Heart left ventricle (tissue), 16 donors: Measurements from ENCODE around the gene CTSE. TPM values are rescaled to one million over a fixed set of nuclear protein-coding genes. Genes with fewer than 3 reads are reported as not detected.
"Not testable (repeated sequence)": the region's sequence is repeated elsewhere in the genome, so short reads cannot be mapped to it uniquely, and the experiment has no call there.

Experiments
- ATAC-seq, 4 donors: fragments of 200-7000 bp; cut with Tn5 transposase; one replicate each; pipeline ENCODE4 v1.9.1; 2020 to 2022; ENCODE audit warnings: moderate library complexity in 4 of 4, mild to moderate bottlenecking in 3 of 4, moderate number of reproducible peaks in 1 of 4
- DNase-seq, 5 donors: peaks; one replicate each; pipeline ENCODE4 v3.0.0-alpha.2; 2020
- H3K27ac ChIP-seq, 12 donors: fragments of 200-600 bp; sonication (generic) in 4 of 12; one replicate each; pipeline versions ENCODE4 v1.5.0 to v1.8.0; 2016 to 2022; ENCODE audit warnings: mild to moderate bottlenecking in 2 of 12
- H3K27me3 ChIP-seq, 9 donors: fragments of 200-600 bp; sonication (generic) in 2 of 9; one replicate each; pipeline versions ENCODE4 v1.5.1 to v1.8.0; 2016 to 2022; ENCODE audit warnings: mild to moderate bottlenecking in 3 of 9
- H3K36me3 ChIP-seq, 9 donors: fragments of 200-600 bp; sonication (generic) in 2 of 9; one replicate each; pipeline versions ENCODE4 v1.5.0 to v1.8.0; 2018 to 2022; ENCODE audit warnings: mild to moderate bottlenecking in 2 of 9
- H3K4me1 ChIP-seq, 12 donors: fragments of 200-600 bp; sonication (generic) in 4 of 12; one replicate each; pipeline versions ENCODE4 v1.5.0 to v1.8.0; 2016 to 2022; ENCODE audit warnings: mild to moderate bottlenecking in 3 of 12
- H3K4me3 ChIP-seq, 12 donors: fragments of 200-600 bp; sonication (generic) in 4 of 12; one replicate each; pipeline versions ENCODE4 v1.5.0 to v1.8.0; 2017 to 2022; ENCODE audit warnings: mild to moderate bottlenecking in 9 of 12, moderate library complexity in 4 of 12
- H3K9me3 ChIP-seq, 12 donors: fragments of 200-600 bp; sonication (generic) in 4 of 12; one replicate each; pipeline versions ENCODE4 v1.5.0 to v1.8.0; 2016 to 2022; ENCODE audit warnings: mild to moderate bottlenecking in 1 of 12
- CTCF ChIP-seq, 12 donors: fragments of 200-600 bp; sonication (generic) in 4 of 12; IDR thresholded peaks; one replicate each; pipeline versions ENCODE4 v1.5.0 to v1.8.0; 2018 to 2022; ENCODE audit warnings: antibody characterized with exemption in 12 of 12, mild to moderate bottlenecking in 5 of 12
- POLR2A ChIP-seq, 2 donors: fragments of 450-650 bp; IDR thresholded peaks; one replicate each; pipeline ENCODE4 v1.6.1; 2017; ENCODE audit warnings: antibody characterized with exemption in 2 of 2, mild to moderate bottlenecking in 2 of 2, moderate library complexity in 2 of 2
- WGBS, 4 donors: extraction: QIAGEN DNeasy Blood & Tissue Kit in 2 of 4; methylation state at CpG; one replicate each; pipeline versions ENCODE4 v1.1.5 to v1.1.7; 2013 to 2018; 5-methylcytosine and 5-hydroxymethylcytosine counted together
- intact Hi-C, 10 donors: fragments of 100-400 bp; cut with DNase I; formaldehyde crosslinking; loops; one replicate each; pipeline versions ENCODE4 v1.11.1 to v1.14.2; 2022
- polyA plus RNA-seq, 2 donors: library from polyadenylated mRNA; stranded (reverse); fragments of 200-250 nt; gene quantifications; one replicate each; pipeline ENCODE4 v1.2.3, GENCODE V29; 2013
- total RNA-seq, 9 donors: library from RNA; depleted of rRNA in 2 of 9; stranded (reverse); fragments of >200 nt in 2 of 9; fragmentation: NEBNext Ultra II Directional in 3 of 9; extraction: Animal tissue kit (Norgen Biotek cat#: 25700) in 3 of 9; gene quantifications; one replicate each; pipeline versions ENCODE4 v1.1.0 to v1.2.4, GENCODE V29; 2016 to 2023
- donor health status: ischemic (EF 13 %, LVEDD 7.1; RV severe dilation, severe dysfunction).
- donor health status: healthy with polysubstance abuse.
- donor health status: DM: no; HTN: yes; CAD: no.
- donor health status: DM: no; HTN: no; CAD: no.
- donor health status: ischemic (EF 25% LVEDD 6.9; RV normal size, moderate dysfunction).
- donor health status: ischemic (EF 25% LVEDD 5.7; RV mildly dilated, moderate dysfunction).
- donor health status: healthy.
- donor health status: DM: yes; HTN: yes; CAD: no.
- donor health status: ischemic (EF 35%, LVEDD 5.7; RV mildly dilated, moderate dysfunction).
- donor health status: nonischemic (EF 11% LVEDD 7.7; RV severe dilation, severe dysfunction).
- donor health status: DM: yes; HTN: yes; CAD: no.
- donor health status: PGD.
- donor health status: ischemic (EF 29% LVEDD 5.4; RV normal size, mild dysfunction).
- donor health status: nonischemic (EF 23%, LVEDD 6.1; RV moderate dilation, normal function).

CTSE gene
- total and polyA plus RNA-seq, 11 donors: 2.2 TPM; not detected in 10

DNA sequence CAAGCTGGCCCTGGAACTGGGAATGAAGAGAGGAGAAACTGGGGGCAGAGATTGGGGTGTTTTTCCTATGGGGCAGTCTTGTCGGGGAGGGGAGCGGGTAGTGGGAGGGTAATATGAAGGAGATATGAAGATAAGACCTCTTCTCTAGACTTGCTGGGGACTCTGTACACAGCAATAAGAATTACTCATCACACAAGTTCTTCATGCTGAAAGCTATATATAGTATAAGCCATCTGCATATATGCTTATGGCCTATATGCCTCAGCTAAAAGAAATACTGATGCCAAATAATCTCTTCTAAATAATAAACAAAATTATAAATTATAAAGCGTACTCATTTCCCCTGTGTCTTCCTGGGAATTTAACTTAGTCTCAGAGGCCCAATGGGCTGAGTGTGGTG, 37.1 kb upstream of the CTSE start:
- Histone ChIP-seq H3K4me1 (no peaks in the 10 kb centered on the region), H3K36me3 (no peaks in the 10 kb centered on the region), H3K27me3 (no peaks in the 10 kb centered on the region), H3K9me3 (no peaks in the 10 kb centered on the region), H3K27ac (no peak overlapping the region), H3K4me3 (no peak overlapping the region)
- WGBS, 4 donors: 92 to 96% (median 95%) methylated on average over 3 of the region's 3 CpGs
- ATAC-seq (no peak), DNase-seq (no peak)
- TF ChIP-seq POLR2A (IDR thresholded peaks at IDR 0.05): no peak
- no peak for TF ChIP-seq CTCF (IDR thresholded peaks at IDR 0.05)
- intact Hi-C loops: no loop called here

DNA sequence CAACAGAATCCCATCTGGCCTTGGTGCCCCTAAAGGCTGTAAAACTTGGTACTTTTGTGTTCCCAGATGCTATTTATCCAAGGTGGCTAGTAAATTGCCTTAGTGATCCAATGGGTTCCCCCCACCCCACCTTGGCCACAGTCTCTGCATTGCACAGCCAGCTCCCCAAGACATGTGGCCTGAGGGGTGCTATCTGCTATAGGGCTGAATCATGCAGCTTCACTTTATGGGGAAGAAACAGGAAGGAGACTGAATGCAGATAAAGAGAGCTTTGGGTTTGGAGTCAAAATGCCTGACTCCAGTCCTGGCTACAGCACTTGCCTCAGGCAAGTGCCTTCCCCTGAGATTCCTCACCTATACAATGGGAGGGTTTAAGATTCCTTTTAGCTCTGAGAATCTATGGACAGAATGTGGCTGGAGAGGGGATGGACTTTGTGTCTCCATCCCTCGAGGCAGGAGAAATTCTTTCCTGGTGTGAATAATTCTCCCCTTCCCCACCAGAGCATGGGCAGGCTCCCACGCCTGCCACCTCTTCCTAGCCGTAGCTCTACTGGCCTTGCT, 35.7 kb upstream of the CTSE start:
- intact Hi-C loops: no loop called here
- H3K27ac ChIP-seq: no peak overlapping the region
- DNase-seq: no peak
- no peaks in the 10 kb centered on the region for H3K4me1 ChIP-seq
- H3K9me3 ChIP-seq: no peaks in the 10 kb centered on the region
- no peaks in the 10 kb centered on the region for H3K36me3 ChIP-seq
- WGBS, 4 donors: 77 to 87% (median 78%) methylated on average over 3 of the region's 3 CpGs
- no peaks in the 10 kb centered on the region for H3K27me3 ChIP-seq
- ATAC-seq: no peak
- H3K4me3 ChIP-seq: no peak overlapping the region
- TF ChIP-seq POLR2A (IDR thresholded peaks at IDR 0.05) (no peak), CTCF (IDR thresholded peaks at IDR 0.05) (no peak)

DNA sequence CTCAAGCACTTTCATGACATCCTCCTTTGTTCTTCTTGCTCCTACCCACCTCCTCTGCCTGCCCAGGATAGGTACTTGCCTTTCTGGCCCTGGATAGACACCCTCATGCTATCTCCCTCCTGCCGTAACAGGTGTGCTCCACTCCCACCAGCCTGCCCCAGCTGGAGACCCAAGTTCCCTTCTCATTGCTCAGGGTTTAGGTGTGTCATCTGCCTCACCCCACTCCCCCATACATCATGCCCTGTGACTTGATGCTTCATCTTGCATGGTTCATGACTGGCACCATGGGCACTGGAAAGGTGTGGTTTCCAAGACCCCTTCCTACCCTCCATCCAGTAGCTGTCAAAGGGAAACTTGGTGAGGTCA, 35.2 kb upstream of the CTSE start:
- Histone ChIP-seq H3K4me1 (no peaks in the 10 kb centered on the region), H3K9me3 (no peaks in the 10 kb centered on the region), H3K27ac (no peak overlapping the region), H3K27me3 (no peaks in the 10 kb centered on the region), H3K36me3 (no peaks in the 10 kb centered on the region), H3K4me3 (no peak overlapping the region)
- no peak for DNase-seq
- TF ChIP-seq POLR2A (IDR thresholded peaks at IDR 0.05) (no peak), CTCF (IDR thresholded peaks at IDR 0.05) (no peak)
- ATAC-seq: no peak
- 96 to 100% (median 98%) methylated on average over 1 of the region's 1 CpG for WGBS, 4 donors
- intact Hi-C loops: no loop called here

DNA sequence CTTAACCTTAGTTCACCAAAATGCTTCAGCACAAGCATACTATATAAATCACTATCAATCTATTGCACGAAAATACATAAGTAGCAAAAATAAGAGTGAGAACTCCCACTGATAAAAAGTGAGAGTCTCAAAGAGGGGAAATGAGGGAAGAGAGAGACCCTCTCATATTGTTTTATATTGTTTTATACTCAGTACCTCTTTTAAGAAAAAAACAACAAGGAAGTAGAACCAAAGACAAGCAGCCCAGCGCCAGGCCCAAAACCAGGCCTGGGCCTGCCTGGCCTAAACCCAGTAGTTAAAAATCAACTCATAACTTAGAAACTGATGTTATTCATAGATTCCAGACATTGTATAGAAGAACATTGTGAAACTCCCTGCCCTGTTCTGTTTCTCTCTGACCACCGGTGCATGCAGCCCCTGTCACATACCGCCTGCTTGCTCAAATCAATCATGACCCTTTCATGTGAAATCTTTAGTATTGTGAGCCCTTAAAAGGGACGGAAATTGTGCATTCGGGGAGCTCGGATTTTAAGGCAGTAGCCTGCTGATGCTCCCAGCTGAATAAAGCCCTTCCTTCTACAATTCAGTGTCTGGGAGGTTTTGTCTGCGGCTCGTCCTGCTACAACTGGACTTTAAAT, 34.7 kb upstream of the CTSE start:
- H3K36me3 ChIP-seq, H3K27me3 ChIP-seq, intact Hi-C loops, H3K27ac ChIP-seq, H3K4me1 ChIP-seq, H3K9me3 ChIP-seq, ATAC-seq, H3K4me3 ChIP-seq, DNase-seq: not testable (repeated sequence)
- WGBS, 4 donors: 91 to 98% (median 95%) methylated on average over 5 to 7 of the region's 9 CpGs

DNA sequence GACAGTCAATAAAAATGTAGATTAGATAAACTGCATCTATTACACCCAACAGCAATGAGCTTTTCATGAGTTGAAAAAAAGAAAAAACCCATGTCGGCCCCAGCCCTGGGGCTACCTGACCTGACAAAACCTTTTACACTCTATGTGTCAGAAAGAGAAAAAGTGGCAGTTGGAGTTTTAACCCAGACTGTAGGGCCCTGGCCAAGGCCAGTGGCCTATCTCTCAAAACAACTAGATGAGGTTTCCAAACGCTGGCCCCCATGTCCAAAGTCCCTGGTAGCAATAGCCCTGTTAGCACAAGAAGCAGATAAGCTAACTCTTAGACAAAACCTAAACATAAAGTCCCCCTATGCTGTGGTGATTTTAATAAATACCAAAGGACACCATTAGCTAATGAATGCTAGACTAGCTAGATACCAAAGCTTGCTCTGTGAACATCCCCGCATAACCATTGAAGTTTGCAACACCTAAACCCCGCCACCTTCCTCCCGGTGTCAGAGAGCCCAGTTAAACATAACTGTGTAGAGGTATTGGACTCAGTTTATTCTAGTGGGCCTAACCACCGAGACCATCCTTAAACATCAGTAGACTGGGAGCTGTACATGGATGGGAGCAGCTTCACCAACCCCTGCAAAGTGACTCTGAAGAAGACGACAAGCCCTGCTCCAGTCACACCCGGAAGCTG, 32.1 kb upstream of the CTSE start:
- WGBS, 4 donors: 88 to 95% (median 92%) methylated on average over 8 of the region's 8 CpGs

GRCh38 chr1:206055069-206055625, 31.5 kb upstream of the CTSE start:
- H3K27me3 ChIP-seq, H3K9me3 ChIP-seq, H3K27ac ChIP-seq, H3K36me3 ChIP-seq, DNase-seq, intact Hi-C loops, ATAC-seq, H3K4me3 ChIP-seq: not testable (repeated sequence)
- peaks cover 0 to 18% (median 0%) of the 10 kb centered on the region in 12 donors for H3K4me1 ChIP-seq
- WGBS, 4 donors: 87 to 95% (median 91%) methylated on average over 12 of the region's 12 CpGs

More for the DNA sequence above, 32.1 kb upstream of the CTSE start:
- intact Hi-C loops, DNase-seq, H3K9me3 ChIP-seq, H3K4me3 ChIP-seq, H3K36me3 ChIP-seq, H3K27me3 ChIP-seq, H3K27ac ChIP-seq, ATAC-seq: not testable (repeated sequence)
- peaks cover 0 to 14% (median 0%) of the 10 kb centered on the region in 12 donors for H3K4me1 ChIP-seq

- H3K9me3 ChIP-seq, ATAC-seq, H3K27ac ChIP-seq, intact Hi-C loops, H3K4me3 ChIP-seq, DNase-seq, H3K36me3 ChIP-seq, H3K27me3 ChIP-seq: not testable (repeated sequence)
- WGBS, 4 donors: 96 to 98% (median 97%) methylated on average over 4 of the region's 4 CpGs
- peaks cover 0 to 21% (median 0%) of the 10 kb centered on the region in 12 donors for H3K4me1 ChIP-seq
These were observed 29.9 kb upstream of the CTSE start for GRCh38 chr1:206053616-206054015.
